ENCODE data around the gene CHAC2. TPM values are rescaled to one million over a fixed set of nuclear protein-coding genes. Genes with fewer than 3 reads are reported as not detected.

The CHAC2 gene
- total and polyA plus RNA-seq, 2 of the 4 experiments (the other 2 are of a cell fraction), result 2.4 to 3.9 TPM

DNA sequence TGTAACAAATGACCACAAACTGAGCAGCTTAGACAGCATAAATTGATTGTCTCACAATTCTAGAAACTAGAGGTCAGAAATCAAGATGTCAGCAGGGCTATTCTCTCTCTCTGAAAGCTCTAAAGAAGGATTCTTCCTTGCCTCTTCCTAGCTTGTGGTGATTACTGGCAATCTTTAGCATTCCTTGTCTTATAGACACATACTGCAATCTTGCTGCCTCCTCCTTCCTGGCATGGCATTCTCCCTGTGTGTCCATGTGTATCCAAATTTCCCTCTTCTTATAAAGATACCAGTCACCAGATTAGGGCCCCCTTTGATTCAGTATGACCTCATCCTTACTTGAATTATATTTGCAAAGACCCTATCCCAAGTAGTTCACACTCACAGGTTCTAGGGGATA is 16.8 kb downstream of the CHAC2 start:
- Histone ChIP-seq H2BK5ac (ENCODE audit: low read depth, low read length, poor library complexity, severe bottlenecking) (no peak overlapping the region), H3K9me1 (ENCODE audit: insufficient read depth, low read length) (peaks cover 6% of the 10 kb centered on the region), H4K20me1 (ENCODE audit: insufficient read depth, low read length) (peaks cover 16% of the 10 kb centered on the region; the same call in 1 of the 2 replicates), H3K4me2 (ENCODE audit: low read depth, low read length) (peak overlapping the region; percentile 53), H2AK5ac (ENCODE audit: low read depth, low read length) (no peak overlapping the region), H3K4ac (ENCODE audit: low read depth, low read length) (no peak overlapping the region), H3K18ac (ENCODE audit: low read depth, low read length) (no peak overlapping the region), H3K4me1 (ENCODE audit: control insufficient read depth, insufficient read depth, low read length) (peaks cover 8% of the 10 kb centered on the region), H3K4me3 (ENCODE audit: insufficient read depth, low read depth, low read length) (no peak overlapping the region), H3K79me1 (ENCODE audit: low read depth in 1 of 2, low read length in 2 of 2) (peaks cover 42 to 67% of the 10 kb centered on the region in 2 experiments), H3K14ac (replicated peaks; ENCODE audit: low read depth, low read length) (no peak overlapping the region), H2AK9ac (replicated peaks; ENCODE audit: low read depth, low read length, poor library complexity) (no peak overlapping the region), H2BK20ac (ENCODE audit: low read depth, low read length) (no peak overlapping the region), H3K9ac (ENCODE audit: low read depth, low read length) (no peak overlapping the region), H3K27me3 (ENCODE audit: control insufficient read depth, insufficient read depth, low read length) (no peaks in the 10 kb centered on the region), H3K27ac (ENCODE audit: insufficient read depth, low read length) (no peak overlapping the region), H2AFZ (replicated peaks; ENCODE audit: low read length, poor library complexity) (no peak overlapping the region), H3K9me3 (ENCODE audit: control insufficient read depth, insufficient read depth, low read length) (no peaks in the 10 kb centered on the region), H4K91ac (ENCODE audit: insufficient read depth, low read depth, low read length) (no peak overlapping the region), H3K23ac (ENCODE audit: low read depth, low read length) (0 out of 2 replicates have a peak overlapping the region, but pooled peaks have one; percentile 18), H4K8ac (ENCODE audit: low read depth in 2 of 2, low read length in 2 of 2) (no peak overlapping the region), H4K5ac (ENCODE audit: low read depth, low read length) (no peak overlapping the region), H3K36me3 (ENCODE audit: control insufficient read depth, insufficient read depth, low read length) (peaks cover 4% of the 10 kb centered on the region), H2BK120ac (ENCODE audit: low read depth, low read length) (no peak overlapping the region), H3K56ac (ENCODE audit: extremely low read depth, insufficient read depth, low read length) (no peak overlapping the region), H2BK15ac (ENCODE audit: low read depth, low read length) (no peak overlapping the region)
- TF ChIP-seq MAFK (IDR thresholded peaks at IDR 0.05; ENCODE audit: low read depth, low read length) (no peak), CEBPB (IDR thresholded peaks at IDR 0.05; ENCODE audit: low read depth, low read length) (no peak), SMC3 (IDR thresholded peaks at IDR 0.05; ENCODE audit: low read depth, low read length) (no peak), MXI1 (IDR thresholded peaks at IDR 0.05; ENCODE audit: borderline replicate concordance, low read depth, low read length) (no peak), FOS (IDR thresholded peaks at IDR 0.05; ENCODE audit: low read depth, low read length) (no peak), POLR2A (IDR thresholded peaks at IDR 0.05; ENCODE audit: low read depth, low read length) (no peak), CHD1 (IDR thresholded peaks at IDR 0.05; ENCODE audit: low read depth, low read length) (no peak), RAD21 (IDR thresholded peaks at IDR 0.05; ENCODE audit: low read length) (no peak), RFX5 (IDR thresholded peaks at IDR 0.05; ENCODE audit: low read depth, low read length) (no peak)
- TF ChIP-seq, protein P1, sequence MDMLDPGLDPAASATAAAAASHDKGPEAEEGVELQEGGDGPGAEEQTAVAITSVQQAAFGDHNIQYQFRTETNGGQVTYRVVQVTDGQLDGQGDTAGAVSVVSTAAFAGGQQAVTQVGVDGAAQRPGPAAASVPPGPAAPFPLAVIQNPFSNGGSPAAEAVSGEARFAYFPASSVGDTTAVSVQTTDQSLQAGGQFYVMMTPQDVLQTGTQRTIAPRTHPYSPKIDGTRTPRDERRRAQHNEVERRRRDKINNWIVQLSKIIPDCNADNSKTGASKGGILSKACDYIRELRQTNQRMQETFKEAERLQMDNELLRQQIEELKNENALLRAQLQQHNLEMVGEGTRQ (IDR thresholded peaks at IDR 0.05; ENCODE audit: low read depth, low read length), result no peak
- TF ChIP-seq, protein P2, sequence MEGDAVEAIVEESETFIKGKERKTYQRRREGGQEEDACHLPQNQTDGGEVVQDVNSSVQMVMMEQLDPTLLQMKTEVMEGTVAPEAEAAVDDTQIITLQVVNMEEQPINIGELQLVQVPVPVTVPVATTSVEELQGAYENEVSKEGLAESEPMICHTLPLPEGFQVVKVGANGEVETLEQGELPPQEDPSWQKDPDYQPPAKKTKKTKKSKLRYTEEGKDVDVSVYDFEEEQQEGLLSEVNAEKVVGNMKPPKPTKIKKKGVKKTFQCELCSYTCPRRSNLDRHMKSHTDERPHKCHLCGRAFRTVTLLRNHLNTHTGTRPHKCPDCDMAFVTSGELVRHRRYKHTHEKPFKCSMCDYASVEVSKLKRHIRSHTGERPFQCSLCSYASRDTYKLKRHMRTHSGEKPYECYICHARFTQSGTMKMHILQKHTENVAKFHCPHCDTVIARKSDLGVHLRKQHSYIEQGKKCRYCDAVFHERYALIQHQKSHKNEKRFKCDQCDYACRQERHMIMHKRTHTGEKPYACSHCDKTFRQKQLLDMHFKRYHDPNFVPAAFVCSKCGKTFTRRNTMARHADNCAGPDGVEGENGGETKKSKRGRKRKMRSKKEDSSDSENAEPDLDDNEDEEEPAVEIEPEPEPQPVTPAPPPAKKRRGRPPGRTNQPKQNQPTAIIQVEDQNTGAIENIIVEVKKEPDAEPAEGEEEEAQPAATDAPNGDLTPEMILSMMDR (conservative IDR thresholded peaks at IDR 0.05; ENCODE audit: low read depth, low read length), result no peak
- CTCF ChIA-PET, result no interaction called here
- ATAC-seq (ENCODE audit: low read depth), result no peak
- intact Hi-C loops (cut with micrococcal nuclease) (no loop called here), dilution Hi-C loops (cut with HindIII; ENCODE audit: low sequenced_read_pairs, unreplicated experiment) (no loop called here), in situ Hi-C loops (cut with MboI; ENCODE audit: low sequenced_read_pairs) (no loop called here)
- BruUV-seq (replicated peaks), result no TSS peak
- peak; percentile 40 for DNase-seq
- POLR2A ChIA-PET (ENCODE audit: unreplicated experiment), result no interaction called here

All from IMR-90 (cell line).